RWPE2 (cell line): ENCODE measurements around the gene ACOXL.

Source experiments
- ATAC-seq: fragments of 200-7000 bp; cut with Tn5 transposase; 3 replicates; pipeline ENCODE4 v1.9.1; 2021; ENCODE audit warnings: low read depth
- DNase-seq: peaks from one replicate; pipeline ENCODE4 v3.0.0-alpha.2; 2020; ENCODE audit warnings: low spot score
- H3K27ac ChIP-seq: fragments of 450-650 bp; 2 replicates; pipeline ENCODE4 v1.5.1; 2017; ENCODE audit warnings: mild to moderate bottlenecking; ENCODE audit not compliant: poor library complexity, severe bottlenecking
- H3K27me3 ChIP-seq: fragments of 250-450 bp; sonication (Bioruptor Pico); 2 replicates; pipeline ENCODE4 v1.5.1; 2021; ENCODE audit warnings: mild to moderate bottlenecking, moderate library complexity; ENCODE audit not compliant: insufficient read depth, poor library complexity, severe bottlenecking
- H3K36me3 ChIP-seq: fragments of 250-450 bp; sonication (Bioruptor Pico); 2 replicates; pipeline ENCODE4 v1.5.1; 2020; ENCODE audit warnings: low read depth, mild to moderate bottlenecking, moderate library complexity
- H3K4me1 ChIP-seq: fragments of 250-450 bp; sonication (Bioruptor Pico); 2 replicates; pipeline ENCODE4 v1.5.1; 2021; ENCODE audit warnings: mild to moderate bottlenecking, moderate library complexity; ENCODE audit not compliant: insufficient read depth, poor library complexity, severe bottlenecking
- H3K4me3 ChIP-seq: fragments of 250-450 bp; sonication (Bioruptor Pico); 2 replicates; pipeline ENCODE4 v1.5.1; 2021; ENCODE audit warnings: mild to moderate bottlenecking, moderate library complexity; ENCODE audit not compliant: severe bottlenecking
- H3K9me3 ChIP-seq: fragments of 250-450 bp; sonication (Bioruptor Pico); 2 replicates; pipeline ENCODE4 v1.5.1; 2021; ENCODE audit warnings: mild to moderate bottlenecking, moderate library complexity; ENCODE audit not compliant: severe bottlenecking
- CTCF ChIP-seq: fragments of 450-650 bp; IDR thresholded peaks from one replicate; pipeline ENCODE4 v1.5.1; 2017; ENCODE audit warnings: mild to moderate bottlenecking, moderate library complexity; ENCODE audit not compliant: poor library complexity, severe bottlenecking

Gene ACOXL

GRCh38 chr2:110812726-110813645 is 80.6 kb downstream of the ACOXL start:
- Histone ChIP-seq H3K27me3 (no peaks in the 10 kb centered on the region), H3K4me3 (no peak overlapping the region), H3K4me1 (no peaks in the 10 kb centered on the region), H3K27ac (no peak overlapping the region), H3K36me3 (no peaks in the 10 kb centered on the region), H3K9me3 (no peaks in the 10 kb centered on the region)
- DNase-seq (no peak), ATAC-seq (no peak)
- no peak for TF ChIP-seq CTCF

GRCh38 chr2:110813896-110814295 is 81.5 kb downstream of the ACOXL start:
- Histone ChIP-seq H3K36me3 (no peaks in the 10 kb centered on the region), H3K9me3 (no peaks in the 10 kb centered on the region), H3K27ac (no peak overlapping the region), H3K4me1 (no peaks in the 10 kb centered on the region), H3K4me3 (no peak overlapping the region), H3K27me3 (no peaks in the 10 kb centered on the region)
- no peak for ATAC-seq
- no peak for TF ChIP-seq CTCF
- no peak for DNase-seq

- Histone ChIP-seq H3K4me1 (no peaks in the 10 kb centered on the region), H3K27me3 (peaks cover 5% of the 10 kb centered on the region), H3K9me3 (no peaks in the 10 kb centered on the region), H3K27ac (no peak overlapping the region), H3K36me3 (no peaks in the 10 kb centered on the region), H3K4me3 (no peak overlapping the region)
- TF ChIP-seq CTCF, result no peak
- DNase-seq (no peak), ATAC-seq (no peak)
Measured at GRCh38 chr2:110815938-110816337, 83.6 kb downstream of the ACOXL start.

- no peak for TF ChIP-seq CTCF
- Histone ChIP-seq H3K27ac (no peak overlapping the region), H3K27me3 (peaks cover 5% of the 10 kb centered on the region), H3K36me3 (no peaks in the 10 kb centered on the region), H3K9me3 (no peaks in the 10 kb centered on the region), H3K4me3 (no peak overlapping the region), H3K4me1 (no peaks in the 10 kb centered on the region)
- DNase-seq (no peak), ATAC-seq (peak; percentile 42; the same call in 1 of the 3 replicates)
Measured at GRCh38 chr2:110816404-110817365, 84.3 kb downstream of the ACOXL start.
